A673 (cell line): Measurements from ENCODE around the gene EAF2. TPM values are rescaled to one million over a fixed set of nuclear protein-coding genes. Genes with fewer than 3 reads are reported as not detected.

ENCODE experiments used
- BruUV-seq: library from RNA; stranded (reverse); fragments of 400-500 nt; replicated peaks from 2 replicates; lab custom pipeline; 2021; lab: Mats Ljungman, UMichigan
- CTCF ChIA-PET: fragments of 300-600 bp; sonication (Branson Sonifier 250); formaldehyde crosslinking; loops from one replicate; lab custom pipeline; 2022; ENCODE audit warnings: antibody characterized with exemption; lab: Charles Lee
- POLR2A ChIA-PET: fragments of 300-600 bp; sonication (Branson Sonifier 250); formaldehyde crosslinking; loops from one replicate; lab custom pipeline; 2022; ENCODE audit warnings: antibody characterized with exemption; ENCODE audit not compliant: low non-redundant PET; lab: Charles Lee
- DNase-seq: peaks from one replicate; pipeline ENCODE4 v3.0.0-alpha.2; 2015; ENCODE audit warnings: low spot score
- H3K27ac ChIP-seq: fragments of 200-600 bp; sonication (generic); 2 replicates; pipeline ENCODE4 v1.5.1; 2016; ENCODE audit warnings: mixed run types, low read depth, mild to moderate bottlenecking, mixed read lengths, antibody characterized with exemption, low read length; ENCODE audit not compliant: poor library complexity, severe bottlenecking
- H3K27me3 ChIP-seq: fragments of 200-600 bp; sonication (generic); replicated peaks from 2 replicates; pipeline ENCODE4 v1.6.1; 2017; ENCODE audit warnings: mixed run types, low read depth, mild to moderate bottlenecking, mixed read lengths, antibody characterized with exemption, low read length; ENCODE audit not compliant: insufficient read depth, poor library complexity
- H3K36me3 ChIP-seq: fragments of 200-600 bp; sonication (generic); 2 replicates; pipeline ENCODE4 v1.6.1; 2016; ENCODE audit warnings: mixed run types, mild to moderate bottlenecking, mixed read lengths, antibody characterized with exemption, low read length; ENCODE audit not compliant: insufficient read depth, poor library complexity, severe bottlenecking
- H3K4me1 ChIP-seq: fragments of 200-600 bp; sonication (generic); 2 replicates; pipeline ENCODE4 v1.6.1; 2017; ENCODE audit warnings: mixed run types, mild to moderate bottlenecking, mixed read lengths, antibody characterized with exemption, low read length; ENCODE audit not compliant: insufficient read depth, poor library complexity, severe bottlenecking
- H3K4me3 ChIP-seq: fragments of 200-600 bp; sonication (generic); 2 replicates; pipeline ENCODE4 v1.5.1; 2016; ENCODE audit warnings: low read depth, mixed run types, mild to moderate bottlenecking, mixed read lengths, low read length; ENCODE audit not compliant: poor library complexity, severe bottlenecking
- H3K9me3 ChIP-seq: fragments of 200-600 bp; sonication (generic); 2 replicates; pipeline ENCODE4 v1.6.1; 2016; ENCODE audit warnings: mixed run types, low read depth, mild to moderate bottlenecking, mixed read lengths, antibody characterized with exemption, low read length; ENCODE audit not compliant: poor library complexity, severe bottlenecking
- CTCF ChIP-seq: fragments of 300-800, 200-600 bp; sonication (generic); conservative IDR thresholded peaks from 2 replicates; pipeline ENCODE4 v1.5.1; 2017; ENCODE audit warnings: low read depth, mild to moderate bottlenecking, antibody characterized with exemption, low read length, moderate library complexity, mixed read lengths
- EZH2 ChIP-seq: fragments of 200-600 bp; sonication (generic); IDR thresholded peaks from 2 replicates; pipeline ENCODE4 v1.6.1; 2017; ENCODE audit warnings: borderline replicate concordance, low read depth, mild to moderate bottlenecking, mixed read lengths, antibody characterized with exemption, low read length; ENCODE audit not compliant: poor library complexity, severe bottlenecking
- intact Hi-C: fragments of 100-400 bp; cut with micrococcal nuclease; formaldehyde crosslinking; loops from one replicate; pipeline ENCODE4 v1.10.0; 2022; ENCODE audit not compliant: unreplicated experiment
- total RNA-seq: library from RNA; stranded (reverse); gene quantifications from 2 replicates; pipeline ENCODE4 v1.2.3, GENCODE V29; 2021

The EAF2 gene
- total RNA-seq, 1 experiment from 2014 or later, result 13.1 TPM

GRCh38 chr3:121869736-121870135 is 34.7 kb downstream of the EAF2 start:
- no peak overlapping the region for H3K4me3 ChIP-seq
- TF ChIP-seq CTCF, result no peak
- POLR2A ChIA-PET, result no interaction called here
- no TSS peak for BruUV-seq
- intact Hi-C loops, result no loop called here
- CTCF ChIA-PET, result no interaction called here
- no peaks in the 10 kb centered on the region for H3K4me1 ChIP-seq
- no peaks in the 10 kb centered on the region for H3K36me3 ChIP-seq
- H3K27me3 ChIP-seq, result no peaks in the 10 kb centered on the region
- no peak for DNase-seq
- H3K27ac ChIP-seq, result no peak overlapping the region
- no peaks in the 10 kb centered on the region for H3K9me3 ChIP-seq

- Histone ChIP-seq H3K36me3 (no peaks in the 10 kb centered on the region), H3K27me3 (no peaks in the 10 kb centered on the region), H3K4me3 (no peak overlapping the region), H3K27ac (no peak overlapping the region), H3K9me3 (no peaks in the 10 kb centered on the region), H3K4me1 (no peaks in the 10 kb centered on the region)
- intact Hi-C loops, result no loop called here
- ChIA-PET CTCF (no interaction called here), POLR2A (interaction anchor here (0.6 kb wide), 1 partner anchor 541 kb away, joined by 3 read pairs; no protein-coding TSS in a partner anchor)
- DNase-seq, result no peak
- no TSS peak for BruUV-seq
- TF ChIP-seq EZH2 (no peak), CTCF (no peak)
These were observed 35.7 kb downstream of the EAF2 start for GRCh38 chr3:121870717-121871116.

- no peaks in the 10 kb centered on the region for H3K36me3 ChIP-seq
- H3K4me3 ChIP-seq, result no peak overlapping the region
- intact Hi-C loops, result no loop called here
- no peak for TF ChIP-seq CTCF
- no peak for TF ChIP-seq EZH2
- no peaks in the 10 kb centered on the region for H3K27me3 ChIP-seq
- H3K9me3 ChIP-seq, result no peaks in the 10 kb centered on the region
- no peak for DNase-seq
- ChIA-PET CTCF (no interaction called here), POLR2A (no interaction called here)
- H3K27ac ChIP-seq, result no peak overlapping the region
- no TSS peak for BruUV-seq
- no peaks in the 10 kb centered on the region for H3K4me1 ChIP-seq
These were observed 36.4 kb downstream of the EAF2 start for GRCh38 chr3:121871430-121871829.
